Tibial artery (tissue), 4 donors: ENCODE measurements around the gene KLHL2.
"Not testable (repeated sequence)": the region's sequence is repeated elsewhere in the genome, so short reads cannot be mapped to it uniquely, and the experiment has no call there.

Source experiments
- DNase-seq, 2 donors: peaks; one replicate each; pipeline ENCODE4 v3.0.0-alpha.2; 2019
- H3K27ac ChIP-seq, 2 donors: fragments of 200-600 bp; sonication (generic) in 1 of 2; 1 replicate in 1 of 2; 2 replicates in 1 of 2; pipeline ENCODE4 v1.5.1; 2018 to 2019; ENCODE audit warnings: mild to moderate bottlenecking in 1 of 2
- H3K27me3 ChIP-seq, 2 donors: fragments of 200-600 bp; sonication (generic) in 1 of 2; one replicate each; pipeline versions ENCODE4 v1.5.1 to v1.6.0; 2016 to 2019
- H3K36me3 ChIP-seq, 3 donors: fragments of 200-600 bp; sonication (generic) in 2 of 3; one replicate each; pipeline ENCODE4 v1.5.1; 2016 to 2019; ENCODE audit warnings: mild to moderate bottlenecking in 2 of 3
- H3K4me1 ChIP-seq, 4 donors: fragments of 200-600 bp; sonication (generic) in 2 of 4; 1 replicate in 3 of 4; 2 replicates in 1 of 4; pipeline ENCODE4 v1.5.1; 2016 to 2019
- H3K4me3 ChIP-seq, 2 donors: fragments of 200-600 bp; sonication (generic) in 1 of 2; 1 replicate in 1 of 2; 2 replicates in 1 of 2; pipeline ENCODE4 v1.5.1; 2018 to 2019; ENCODE audit warnings: mild to moderate bottlenecking in 2 of 2
- H3K9me3 ChIP-seq, 3 donors: fragments of 200-600 bp; sonication (generic) in 1 of 3; one replicate each; pipeline ENCODE4 v1.5.1; 2016 to 2019
- CTCF ChIP-seq, 2 experiments: fragments of 200-600 bp in 1 of 2; fragments of 450-650 bp in 1 of 2; IDR thresholded peaks; one replicate each; pipeline ENCODE4 v1.5.1; 2017 to 2019; ENCODE audit warnings: antibody characterized with exemption in 2 of 2, mild to moderate bottlenecking in 1 of 2, moderate library complexity in 1 of 2
- intact Hi-C: fragments of 100-400 bp; cut with DNase I; formaldehyde crosslinking; loops from one replicate; pipeline ENCODE4 v1.15.0; 2023; ENCODE audit warnings: low total_unique reads

The KLHL2 gene

GRCh38 chr4:165222651-165222994 is 15.3 kb downstream of the KLHL2 start:
- peaks cover 0 to 25% (median 8%) of the 10 kb centered on the region in 4 donors for H3K4me1 ChIP-seq
- no peak for DNase-seq
- no peak for TF ChIP-seq CTCF (IDR thresholded peaks at IDR 0.05)
- H3K9me3 ChIP-seq = no peaks in the 10 kb centered on the region
- no peak overlapping the region for H3K4me3 ChIP-seq
- H3K36me3 ChIP-seq = no peaks in the 10 kb centered on the region
- no peaks in the 10 kb centered on the region for H3K27me3 ChIP-seq
- peak overlapping the region; percentile 44 to 47 for H3K27ac ChIP-seq
- intact Hi-C loops = no loop called here

GRCh38 chr4:165227401-165227800 is 20.0 kb downstream of the KLHL2 start:
- H3K4me1 ChIP-seq, DNase-seq, H3K9me3 ChIP-seq, intact Hi-C loops, H3K36me3 ChIP-seq, H3K4me3 ChIP-seq, H3K27ac ChIP-seq, H3K27me3 ChIP-seq: not testable (repeated sequence)

DNA sequence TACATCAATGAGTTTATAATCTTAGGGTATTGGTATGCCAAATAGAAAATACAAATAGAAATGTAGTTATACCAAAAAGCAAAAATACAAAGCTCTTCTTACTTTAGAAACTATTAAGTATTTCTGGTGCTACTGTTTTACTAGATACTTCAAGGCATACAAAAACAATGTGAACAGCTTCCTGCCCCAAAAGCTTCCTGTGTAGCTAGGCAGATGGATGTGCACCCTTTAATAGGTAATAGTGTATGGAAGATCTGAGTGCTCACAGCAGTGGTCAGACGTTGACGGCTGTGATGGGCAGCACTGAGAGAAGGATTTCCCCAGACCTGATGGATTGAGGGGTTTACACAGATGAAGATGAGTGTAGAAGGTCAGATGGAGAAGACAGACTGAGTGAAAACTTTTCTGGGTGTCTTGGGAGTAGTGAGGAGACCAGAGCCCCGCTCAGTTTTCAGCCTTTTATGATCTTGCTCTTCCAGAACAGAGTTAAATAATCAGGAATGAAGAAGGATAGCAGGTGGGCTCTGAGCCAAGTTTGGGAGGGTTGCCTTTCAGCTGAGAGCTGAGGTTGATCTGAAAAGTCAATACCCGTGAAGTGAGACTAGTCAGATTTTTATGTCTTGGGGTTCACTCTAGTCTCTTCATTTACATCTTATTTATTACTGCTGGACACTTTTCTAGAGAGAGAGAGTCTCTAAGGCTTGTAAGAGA is 22.3 kb downstream of the KLHL2 start:
- H3K4me1 ChIP-seq, intact Hi-C loops, H3K36me3 ChIP-seq, H3K27me3 ChIP-seq, H3K4me3 ChIP-seq, H3K27ac ChIP-seq, H3K9me3 ChIP-seq, DNase-seq: not testable (repeated sequence)

GRCh38 chr4:165232623-165233433 is 25.5 kb downstream of the KLHL2 start:
- H3K9me3 ChIP-seq, H3K36me3 ChIP-seq, H3K27me3 ChIP-seq, DNase-seq, H3K4me1 ChIP-seq, intact Hi-C loops, H3K4me3 ChIP-seq: not testable (repeated sequence)
- H3K27ac ChIP-seq = peak overlapping the region; percentile 36 to 37

DNA sequence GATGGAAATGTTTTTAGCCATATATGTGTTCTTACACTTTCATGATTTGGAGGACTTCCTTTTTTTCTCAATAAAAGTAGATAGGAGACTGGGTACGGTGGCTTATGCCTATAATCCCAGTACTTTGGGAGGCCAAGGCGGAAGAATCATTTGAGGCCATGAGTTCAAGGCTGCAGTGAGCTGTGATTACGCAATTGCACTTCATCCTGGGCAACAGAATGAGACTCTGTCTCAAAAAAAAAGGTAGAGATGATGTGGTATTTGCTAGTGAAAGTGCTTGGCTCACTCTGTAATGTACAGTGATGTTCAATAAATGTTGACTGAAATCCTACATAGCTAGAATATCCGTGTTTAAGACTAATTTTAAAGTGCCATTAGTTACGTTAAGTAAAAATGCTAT is 27.4 kb downstream of the KLHL2 start:
- intact Hi-C loops = no loop called here
- H3K4me3 ChIP-seq = no peak overlapping the region
- no peak overlapping the region for H3K27ac ChIP-seq
- no peaks in the 10 kb centered on the region for H3K27me3 ChIP-seq
- H3K4me1 ChIP-seq = peaks cover 0 to 8% (median 4%) of the 10 kb centered on the region in 4 donors
- H3K36me3 ChIP-seq = peaks cover 0 to 4% (median under 1%) of the 10 kb centered on the region in 3 donors
- DNase-seq = no peak
- no peaks in the 10 kb centered on the region for H3K9me3 ChIP-seq
- TF ChIP-seq CTCF (IDR thresholded peaks at IDR 0.05) = no peak

DNA sequence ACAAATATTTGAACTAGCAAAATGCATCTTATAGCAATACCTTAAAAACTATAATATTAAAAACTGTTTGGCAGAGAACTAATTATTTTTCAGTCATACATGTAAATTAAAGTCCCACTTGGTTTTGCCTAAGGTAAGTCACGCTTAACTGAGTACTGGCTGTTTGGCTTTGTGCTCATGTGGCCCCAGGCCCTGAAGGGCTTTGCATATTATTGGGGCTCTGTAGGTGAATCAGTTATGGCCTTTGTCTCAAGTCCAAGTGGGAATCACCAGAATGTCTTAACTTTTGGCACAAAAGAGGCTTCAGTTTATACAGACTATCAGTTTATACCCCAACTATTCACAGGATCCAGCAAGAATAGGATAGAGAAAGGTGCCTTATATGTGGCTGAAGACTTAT is 29.5 kb downstream of the KLHL2 start:
- H3K9me3 ChIP-seq, H3K4me1 ChIP-seq, H3K27me3 ChIP-seq, H3K4me3 ChIP-seq, H3K27ac ChIP-seq, DNase-seq, H3K36me3 ChIP-seq, intact Hi-C loops: not testable (repeated sequence)

DNA sequence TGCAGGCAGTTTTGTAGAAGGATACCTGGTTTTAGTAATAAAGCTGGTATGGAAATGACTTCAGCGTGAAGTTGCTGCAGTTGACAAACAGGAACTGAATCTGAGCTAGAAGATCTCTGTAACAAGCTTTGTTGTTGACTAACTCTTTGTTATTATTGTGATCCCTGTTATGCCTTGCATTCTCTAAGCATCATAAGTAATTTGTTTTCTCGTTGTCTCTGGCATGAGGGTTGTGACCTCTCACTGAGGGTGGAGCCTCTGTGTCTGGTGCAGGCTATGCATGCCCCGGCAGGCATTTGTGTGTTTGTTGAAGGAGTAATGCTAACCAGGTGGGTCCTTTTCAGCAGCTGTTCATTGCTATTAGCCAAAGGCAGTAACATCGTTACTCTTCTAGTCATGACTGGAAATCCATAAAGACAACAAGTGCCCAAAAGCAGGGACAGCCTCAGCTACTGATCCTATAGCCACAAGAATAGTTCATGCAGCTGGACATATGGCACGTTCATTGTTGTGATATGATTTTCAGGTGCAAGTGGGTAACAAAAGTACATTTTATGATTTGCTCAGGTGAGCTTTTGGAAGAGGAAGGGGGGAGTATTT is 30.8 kb downstream of the KLHL2 start:
- H3K4me3 ChIP-seq, H3K27ac ChIP-seq, H3K27me3 ChIP-seq, H3K4me1 ChIP-seq, intact Hi-C loops, H3K36me3 ChIP-seq, DNase-seq, H3K9me3 ChIP-seq: not testable (repeated sequence)

- intact Hi-C loops, DNase-seq, H3K4me1 ChIP-seq, H3K27me3 ChIP-seq, H3K27ac ChIP-seq, H3K4me3 ChIP-seq, H3K9me3 ChIP-seq, H3K36me3 ChIP-seq: not testable (repeated sequence)
Measured at GRCh38 chr4:165240761-165241160, 33.4 kb downstream of the KLHL2 start.

- intact Hi-C loops, H3K27me3 ChIP-seq, H3K4me3 ChIP-seq, DNase-seq, H3K27ac ChIP-seq, H3K36me3 ChIP-seq, H3K4me1 ChIP-seq, H3K9me3 ChIP-seq: not testable (repeated sequence)
Measured at GRCh38 chr4:165244148-165244547, 36.8 kb downstream of the KLHL2 start.

DNA sequence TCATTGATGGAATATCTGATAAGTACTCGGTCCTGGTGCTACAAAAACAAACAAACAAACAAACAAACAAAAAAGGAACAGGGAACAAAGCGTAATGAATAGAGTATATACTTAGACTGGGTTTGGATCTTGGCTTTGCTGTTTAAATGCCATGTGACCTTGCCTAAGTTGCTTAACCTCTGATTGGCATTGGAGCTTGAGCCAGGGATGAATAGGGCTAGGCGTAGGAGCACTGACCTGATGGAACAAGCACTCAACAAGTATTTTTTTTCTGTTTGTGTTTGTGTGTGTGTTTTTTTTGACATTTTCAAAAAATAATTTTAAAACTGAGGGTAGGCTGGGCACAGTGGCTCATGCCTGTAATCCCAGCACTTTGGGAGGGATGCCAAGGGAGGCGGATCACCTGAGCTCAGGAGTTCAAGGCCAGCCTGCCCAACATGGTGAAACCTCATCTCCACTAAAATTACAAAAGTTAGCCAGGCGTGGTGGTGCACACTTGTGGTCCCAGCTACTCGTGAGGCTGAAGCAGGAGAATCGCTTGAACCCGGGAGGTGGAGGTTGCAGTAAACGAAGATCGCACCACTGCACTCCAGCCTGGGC is 37.3 kb downstream of the KLHL2 start:
- H3K4me1 ChIP-seq, H3K36me3 ChIP-seq, H3K27me3 ChIP-seq, H3K27ac ChIP-seq, intact Hi-C loops, H3K4me3 ChIP-seq, H3K9me3 ChIP-seq, DNase-seq: not testable (repeated sequence)
